Smooth muscle cell (in vitro differentiated cells): ENCODE data around the gene HIC1. TPM values are rescaled to one million over a fixed set of nuclear protein-coding genes. Genes with fewer than 3 reads are reported as not detected.

Source experiments
- DNase-seq: peaks from one replicate; lab custom pipeline; 2025; ENCODE audit not compliant: unreplicated experiment; lab: John Stamatoyannopoulos, UW
- H2AFZ ChIP-seq: fragments of 200-600 bp; sonication (generic); 2 replicates; pipeline ENCODE4 v1.6.0; 2016; ENCODE audit warnings: antibody characterized with exemption, low read depth, mild to moderate bottlenecking
- H3F3A ChIP-seq: fragments of 200-600 bp; sonication (generic); 2 replicates; pipeline ENCODE4 v1.6.0; 2017; ENCODE audit warnings: antibody characterized with exemption, low read depth
- H3K27ac ChIP-seq: fragments of 200-600 bp; sonication (generic); 2 replicates; pipeline ENCODE4 v1.5.1; 2016; ENCODE audit warnings: low read depth, mild to moderate bottlenecking
- H3K27me3 ChIP-seq: fragments of 200-600 bp; sonication (generic); 2 replicates; pipeline ENCODE4 v1.6.1; 2016; ENCODE audit warnings: low read depth, mild to moderate bottlenecking
- H3K36me3 ChIP-seq: fragments of 200-600 bp; sonication (generic); 2 replicates; pipeline ENCODE4 v1.5.1; 2016; ENCODE audit warnings: low read depth
- H3K4me1 ChIP-seq: fragments of 200-600 bp; sonication (generic); 2 replicates; pipeline ENCODE4 v1.5.1; 2016; ENCODE audit warnings: low read depth
- H3K4me2 ChIP-seq: fragments of 200-600 bp; sonication (generic); 2 replicates; pipeline ENCODE4 v1.6.0; 2016; ENCODE audit warnings: mild to moderate bottlenecking
- H3K4me3 ChIP-seq: fragments of 200-600 bp; sonication (generic); 2 replicates; pipeline ENCODE4 v1.5.1; 2016; ENCODE audit warnings: mild to moderate bottlenecking
- H3K79me2 ChIP-seq: fragments of 200-600 bp; sonication (generic); 2 replicates; pipeline ENCODE4 v1.6.0; 2016; ENCODE audit warnings: low read depth, mild to moderate bottlenecking
- H3K9ac ChIP-seq: fragments of 200-600 bp; sonication (generic); 2 replicates; pipeline ENCODE4 v1.6.0; 2016; ENCODE audit warnings: low read depth
- H3K9me3 ChIP-seq: fragments of 200-600 bp; sonication (generic); replicated peaks from 2 replicates; pipeline ENCODE4 v1.5.1; 2016; ENCODE audit warnings: low read depth
- H4K20me1 ChIP-seq: fragments of 200-600 bp; sonication (generic); 2 replicates; pipeline ENCODE4 v1.6.0; 2016; ENCODE audit warnings: low read depth
- WGBS: methylation state at CpG from one replicate; pipeline ENCODE4 v1.1.7; 2016; ENCODE audit warnings: low lambda C conversion rate; 5-methylcytosine and 5-hydroxymethylcytosine counted together
- polyA plus RNA-seq: library from polyadenylated mRNA; unstranded; fragments of >200 nt; fragmentation: Nextera tagmentation; extraction: Ambion mirVana; gene quantifications from 2 replicates; pipeline ENCODE4 v1.2.1, GENCODE V29; 2016
- total RNA-seq: library from RNA; depleted of rRNA; stranded (reverse); fragments of >200 nt; gene quantifications from 2 replicates; pipeline ENCODE4 v1.2.3, GENCODE V29; 2014
- TF ChIP-seq, protein P1 (sequence below): fragments of 200-600 bp; sonication (generic); IDR thresholded peaks from 2 replicates; pipeline ENCODE4 v1.5.1; 2017; ENCODE audit warnings: borderline replicate concordance, mild to moderate bottlenecking, antibody characterized with exemption; ENCODE audit not compliant: insufficient read depth, poor library complexity, severe bottlenecking

The HIC1 gene
- total and polyA plus RNA-seq, 2 experiments from 2014 or later: 2.9 to 5.2 TPM

DNA sequence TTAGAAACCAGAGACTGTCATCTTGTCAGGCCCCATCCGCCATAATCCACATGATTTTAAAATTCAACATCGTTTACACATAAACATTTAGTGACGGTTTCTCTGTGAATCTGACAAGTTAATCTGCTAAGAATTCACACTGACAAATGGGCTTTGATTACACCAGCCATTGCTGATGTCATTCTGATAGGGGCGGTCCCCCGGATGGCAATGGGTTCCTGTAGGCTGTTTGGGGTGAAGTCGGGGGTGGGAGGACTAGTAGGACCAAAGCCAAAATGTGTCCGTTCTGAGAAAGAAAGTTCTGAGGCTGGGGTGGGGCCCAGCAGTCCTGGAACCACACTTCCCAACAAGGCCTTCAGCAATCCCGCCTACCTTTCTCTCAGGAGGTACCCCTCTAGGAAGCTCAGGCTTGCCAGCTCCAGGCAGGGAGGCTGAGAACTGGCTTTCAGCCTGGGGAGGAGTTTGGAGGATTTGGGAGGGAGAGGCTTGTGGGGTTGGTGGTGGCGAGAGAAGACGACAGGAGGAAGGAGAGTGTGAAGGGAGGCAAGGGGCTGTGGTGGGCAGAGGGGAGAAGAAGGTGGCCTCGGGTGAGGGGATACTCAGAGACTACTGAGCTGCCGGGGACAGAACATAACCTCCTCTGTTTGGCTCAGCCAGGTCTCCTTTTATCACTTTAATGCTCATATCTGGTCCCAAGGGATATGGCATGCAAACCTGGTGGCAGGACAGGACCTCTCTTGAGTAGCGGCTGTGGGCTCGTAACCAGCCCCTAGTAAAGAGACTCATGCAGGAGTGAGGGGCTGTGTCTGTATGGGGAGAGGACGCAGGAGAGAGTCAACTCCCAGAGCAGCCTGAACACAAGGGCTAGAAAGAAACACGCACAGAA lies 8.6 kb downstream of the HIC1 start:
- Histone ChIP-seq H4K20me1 (peaks cover 3% of the 10 kb centered on the region), H2AFZ (no peak overlapping the region), H3K36me3 (no peaks in the 10 kb centered on the region), H3K27me3 (peaks cover 10% of the 10 kb centered on the region), H3K4me1 (peaks cover 16% of the 10 kb centered on the region), H3K79me2 (no peaks in the 10 kb centered on the region), H3K4me3 (no peak overlapping the region), H3K9me3 (no peaks in the 10 kb centered on the region), H3K27ac (peak overlapping the region; percentile 62), H3F3A (peaks cover 27% of the 10 kb centered on the region), H3K9ac (peak overlapping the region; percentile 41), H3K4me2 (peak overlapping the region; percentile 30)
- no peak for DNase-seq
- WGBS: 62% methylated on average over 16 of the region's 16 CpGs
- TF ChIP-seq, protein P1, sequence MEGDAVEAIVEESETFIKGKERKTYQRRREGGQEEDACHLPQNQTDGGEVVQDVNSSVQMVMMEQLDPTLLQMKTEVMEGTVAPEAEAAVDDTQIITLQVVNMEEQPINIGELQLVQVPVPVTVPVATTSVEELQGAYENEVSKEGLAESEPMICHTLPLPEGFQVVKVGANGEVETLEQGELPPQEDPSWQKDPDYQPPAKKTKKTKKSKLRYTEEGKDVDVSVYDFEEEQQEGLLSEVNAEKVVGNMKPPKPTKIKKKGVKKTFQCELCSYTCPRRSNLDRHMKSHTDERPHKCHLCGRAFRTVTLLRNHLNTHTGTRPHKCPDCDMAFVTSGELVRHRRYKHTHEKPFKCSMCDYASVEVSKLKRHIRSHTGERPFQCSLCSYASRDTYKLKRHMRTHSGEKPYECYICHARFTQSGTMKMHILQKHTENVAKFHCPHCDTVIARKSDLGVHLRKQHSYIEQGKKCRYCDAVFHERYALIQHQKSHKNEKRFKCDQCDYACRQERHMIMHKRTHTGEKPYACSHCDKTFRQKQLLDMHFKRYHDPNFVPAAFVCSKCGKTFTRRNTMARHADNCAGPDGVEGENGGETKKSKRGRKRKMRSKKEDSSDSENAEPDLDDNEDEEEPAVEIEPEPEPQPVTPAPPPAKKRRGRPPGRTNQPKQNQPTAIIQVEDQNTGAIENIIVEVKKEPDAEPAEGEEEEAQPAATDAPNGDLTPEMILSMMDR: no peak

DNA sequence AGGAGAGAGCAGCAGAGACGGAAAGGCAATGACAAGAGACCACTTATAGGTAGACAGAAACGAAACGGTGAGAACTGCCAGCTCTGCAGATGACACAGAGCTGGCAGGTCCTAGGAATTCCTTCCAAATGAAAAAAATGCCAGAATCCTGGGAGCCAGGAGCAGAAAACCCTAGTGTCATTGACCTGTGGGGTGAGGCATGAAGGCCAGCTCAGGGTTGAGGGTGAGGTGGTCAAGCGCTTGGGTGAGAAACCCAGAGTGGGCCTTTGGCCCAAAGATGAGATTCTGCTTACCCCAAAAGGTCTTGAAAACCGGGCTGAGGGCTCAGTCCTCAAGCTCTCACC lies 9.2 kb downstream of the HIC1 start:
- TF ChIP-seq, protein P1: no peak
- no peak overlapping the region for H2AFZ ChIP-seq
- no peak overlapping the region for H3K9ac ChIP-seq
- DNase-seq: no peak
- peak overlapping the region; percentile 62 for H3K27ac ChIP-seq
- no peak overlapping the region for H3K4me2 ChIP-seq
- H3K36me3 ChIP-seq: no peaks in the 10 kb centered on the region
- H3K79me2 ChIP-seq: no peaks in the 10 kb centered on the region
- H3K9me3 ChIP-seq: no peaks in the 10 kb centered on the region
- H3K27me3 ChIP-seq: peaks cover 5% of the 10 kb centered on the region
- H3K4me1 ChIP-seq: peaks cover 20% of the 10 kb centered on the region
- H3K4me3 ChIP-seq: no peak overlapping the region
- H3F3A ChIP-seq: peaks cover 27% of the 10 kb centered on the region
- WGBS: 81% methylated on average over 5 of the region's 5 CpGs
- H4K20me1 ChIP-seq: no peaks in the 10 kb centered on the region

DNA sequence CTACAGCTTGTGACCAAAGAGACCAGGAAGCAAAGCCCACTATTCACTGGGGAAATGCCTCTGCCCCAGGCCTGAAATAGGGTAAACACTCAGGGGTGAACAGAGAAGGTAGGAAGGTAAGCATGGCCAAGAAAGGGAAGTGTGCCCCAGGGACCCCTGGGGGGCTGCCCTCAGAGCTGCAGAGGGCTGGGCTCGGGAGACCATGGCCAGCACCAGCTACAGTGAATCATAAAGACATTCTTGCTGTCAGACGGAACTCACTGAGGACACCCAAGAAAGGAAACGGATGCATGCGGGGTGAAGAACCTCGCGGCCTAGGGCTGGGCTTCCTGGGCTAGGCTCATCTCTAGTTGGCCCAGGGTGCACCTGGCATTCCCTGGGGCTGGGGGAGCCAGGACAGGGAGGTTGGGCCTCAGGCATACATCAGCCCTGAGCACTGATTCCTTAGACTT lies 9.6 kb downstream of the HIC1 start:
- TF ChIP-seq, protein P1: no peak
- H3K4me1 ChIP-seq: peaks cover 20% of the 10 kb centered on the region

More for the DNA sequence above, 9.6 kb downstream of the HIC1 start:
- Histone ChIP-seq H3K4me2 (no peak overlapping the region), H3F3A (peaks cover 27% of the 10 kb centered on the region), H3K4me3 (no peak overlapping the region), H3K36me3 (no peaks in the 10 kb centered on the region), H4K20me1 (no peaks in the 10 kb centered on the region), H3K9me3 (no peaks in the 10 kb centered on the region), H3K9ac (no peak overlapping the region), H2AFZ (no peak overlapping the region), H3K27ac (peak overlapping the region; percentile 62), H3K79me2 (no peaks in the 10 kb centered on the region), H3K27me3 (peaks cover under 1% of the 10 kb centered on the region)
- no peak for DNase-seq
- WGBS: 77% methylated on average over 6 of the region's 6 CpGs
